Measurements from ENCODE around the gene MRPS18A. TPM values are rescaled to one million over a fixed set of nuclear protein-coding genes. Genes with fewer than 3 reads are reported as not detected.

MRPS18A gene
- total and polyA plus RNA-seq, 2 of the 13 experiments (the other 11 are each of a cell fraction or from before 2014, with no cell fraction given), result 87.8 to 89.1 TPM

GRCh38 chr6:43718387-43719105 lies 31.0 kb upstream of the MRPS18A start (continued):
- TF ChIP-seq PAXIP1 (CRISPR knock-in tag; conservative IDR thresholded peaks at IDR 0.05), result peak; percentile 73
- TF ChIP-seq TERF1 (CRISPR knock-in tag; IDR thresholded peaks at IDR 0.05), result no peak
- peak; percentile 65 for TF ChIP-seq SAP130 (CRISPR knock-in tag; IDR thresholded peaks at IDR 0.05; ENCODE audit: low read depth)
- peak; percentile 37; the same call in 1 of the 2 replicates for TF ChIP-seq HMG20A (CRISPR knock-in tag; IDR thresholded peaks at IDR 0.05; ENCODE audit: borderline replicate concordance)
- TF ChIP-seq ZNF549 (CRISPR knock-in tag; IDR thresholded peaks at IDR 0.05), result 0 out of 2 replicates have a peak, but pooled peaks have one; percentile 25
- TF ChIP-seq MAX (IDR thresholded peaks at IDR 0.05), result 0 out of 2 replicates have a peak, but pooled peaks have one; percentile 27
- TF ChIP-seq TEAD3 (CRISPR knock-in tag; optimal IDR thresholded peaks at IDR 0.05; ENCODE audit: borderline replicate concordance), result peak; percentile 67
- peak; percentile 62; the same call in 1 of the 2 replicates for TF ChIP-seq ZNF230 (CRISPR knock-in tag; IDR thresholded peaks at IDR 0.05)
- no peak for TF ChIP-seq HOXA9 (CRISPR knock-in tag; IDR thresholded peaks at IDR 0.05; ENCODE audit: borderline replicate concordance)
- TF ChIP-seq PBX2 (CRISPR knock-in tag; IDR thresholded peaks at IDR 0.05), result no peak
- 0 out of 2 replicates have a peak, but pooled peaks have one; percentile 17 for TF ChIP-seq BCL3 (CRISPR knock-in tag; IDR thresholded peaks at IDR 0.05)
- TF ChIP-seq ZFX (CRISPR knock-in tag; IDR thresholded peaks at IDR 0.05; ENCODE audit: low read depth), result peak; percentile 78
- TF ChIP-seq ZNF121 (CRISPR knock-in tag; IDR thresholded peaks at IDR 0.05), result 0 out of 2 replicates have a peak, but pooled peaks have one; percentile 39
- TF ChIP-seq ARID4A (CRISPR knock-in tag; IDR thresholded peaks at IDR 0.05; ENCODE audit: borderline replicate concordance), result 0 out of 2 replicates have a peak, but pooled peaks have one; percentile 26
- peak; percentile 46 for TF ChIP-seq MTA1 (CRISPR knock-in tag; IDR thresholded peaks at IDR 0.05; ENCODE audit: borderline replicate concordance)
- peak; percentile 37; the same call in 1 of the 2 replicates for TF ChIP-seq STAG1 (CRISPR knock-in tag; IDR thresholded peaks at IDR 0.05)
- TF ChIP-seq SP4 (CRISPR knock-in tag; IDR thresholded peaks at IDR 0.05), result 0 out of 2 replicates have a peak, but pooled peaks have one; percentile 23

Measured in HepG2 (cell line).